Cortex of kidney (tissue), 1 donor: ENCODE measurements around the gene LRTM1.

Source experiments
- DNase-seq: peaks from one replicate; lab custom pipeline; 2025; lab: John Stamatoyannopoulos, UW

LRTM1 gene

DNA sequence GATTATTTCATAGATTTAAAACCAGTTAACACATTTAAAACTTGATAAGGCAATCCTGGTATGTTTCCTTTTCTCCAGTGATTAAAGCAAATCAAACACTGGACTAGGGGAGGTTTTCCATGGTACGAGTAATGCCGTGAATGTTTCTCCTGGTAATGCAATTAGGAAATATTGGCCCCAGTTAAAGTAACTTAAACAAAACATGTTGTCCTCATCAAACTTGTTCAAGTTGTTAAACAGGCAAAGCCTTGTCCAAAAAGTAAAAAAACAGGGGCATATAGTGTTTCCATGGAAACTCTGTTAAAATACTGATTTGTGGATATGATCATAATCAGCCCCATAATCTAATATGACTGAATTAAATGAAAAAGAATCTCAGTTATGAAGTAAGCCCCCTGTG, 13.1 kb upstream of the LRTM1 start:
- DNase-seq, result no peak

DNA sequence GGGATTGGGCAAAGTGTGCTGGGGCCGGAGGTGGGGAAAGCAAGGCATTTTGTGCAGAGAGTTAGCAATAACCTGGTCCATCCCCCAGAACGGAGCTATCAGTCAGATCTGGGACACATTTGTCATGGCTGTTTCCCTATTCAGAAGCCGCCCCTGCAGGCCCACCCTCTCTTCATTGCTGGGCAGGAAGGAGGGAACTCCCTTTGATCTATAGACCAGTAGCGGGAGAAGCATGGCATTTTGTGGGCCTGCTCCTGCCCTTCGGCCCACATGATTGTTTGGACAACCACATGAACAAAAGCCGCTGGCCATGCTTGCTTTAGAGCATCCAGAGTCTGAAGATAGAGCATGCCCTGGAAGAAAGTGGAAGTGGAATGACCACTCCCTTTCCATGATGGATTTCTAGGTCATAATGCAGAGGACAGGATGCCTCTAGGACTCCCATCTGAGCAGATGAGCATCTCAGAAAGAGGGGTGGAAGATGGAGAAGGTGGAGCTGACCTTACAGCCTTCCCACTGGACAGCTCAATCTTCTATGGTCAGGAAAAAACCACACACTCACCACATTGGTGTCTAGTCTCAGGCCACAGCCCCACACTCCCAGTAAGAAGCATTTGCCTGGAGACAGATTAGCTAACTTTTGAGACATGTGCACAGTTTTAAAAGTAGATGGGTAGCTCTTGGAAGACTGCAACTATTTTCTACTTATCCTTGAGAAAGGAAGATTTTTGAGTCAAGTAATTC, 11.9 kb upstream of the LRTM1 start:
- DNase-seq, result no peak

DNA sequence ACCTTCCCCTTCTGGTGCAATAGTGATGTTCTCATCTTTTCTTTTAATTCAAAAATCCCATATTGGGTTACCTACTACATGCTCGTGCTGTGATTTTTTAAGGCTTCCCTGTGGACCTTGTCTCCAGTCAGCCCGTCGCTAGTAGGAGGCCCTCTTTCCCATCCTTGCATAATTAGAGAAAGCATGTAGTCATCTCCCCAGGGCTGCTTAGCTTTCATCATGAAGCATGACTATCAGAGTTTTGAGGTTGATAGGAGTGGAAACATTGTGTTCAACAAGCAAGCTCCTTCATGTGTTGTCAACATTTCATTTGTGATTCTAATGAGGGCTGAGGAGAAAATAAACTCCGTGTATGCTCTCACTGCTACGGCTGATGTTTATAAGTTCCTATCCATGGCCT, 8.7 kb upstream of the LRTM1 start:
- DNase-seq, result no peak

DNA sequence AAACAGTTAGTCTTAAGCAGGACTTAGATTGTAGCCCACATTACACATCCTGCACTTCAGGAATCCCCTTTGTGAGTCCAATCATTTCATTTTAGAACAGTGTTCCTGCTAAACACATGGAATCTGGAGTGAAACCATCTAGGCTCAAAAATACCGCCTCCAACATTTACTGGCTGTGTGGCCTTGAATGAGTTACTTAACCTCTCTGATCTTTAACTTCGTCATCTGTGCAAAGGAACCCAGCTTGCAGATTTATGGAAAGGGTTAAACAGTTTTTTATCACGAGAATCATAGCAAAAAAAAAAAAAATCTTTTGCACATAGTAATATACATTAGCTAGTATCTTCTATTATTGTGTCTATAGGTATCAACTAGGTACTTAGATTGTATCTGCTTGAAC, 8.0 kb upstream of the LRTM1 start:
- DNase-seq, result no peak

DNA sequence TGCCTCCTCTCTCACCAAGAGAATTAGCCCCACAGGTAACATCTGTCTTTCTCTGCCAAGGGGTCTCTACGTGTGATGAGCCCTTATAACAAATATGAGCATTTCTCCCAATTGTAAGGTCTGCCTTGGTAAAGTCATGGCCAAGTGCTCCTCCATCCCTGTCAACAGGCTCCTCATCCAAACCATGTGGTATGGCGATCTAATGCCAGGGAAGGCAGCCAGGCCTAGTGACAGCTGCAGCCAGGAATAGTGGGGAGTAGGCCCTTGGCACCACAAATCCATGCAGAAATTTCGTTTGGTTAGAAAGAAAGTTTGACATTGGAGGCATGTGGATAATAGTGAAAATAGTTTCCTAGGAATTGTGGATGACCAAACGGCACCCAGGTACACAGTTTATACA, 4.7 kb upstream of the LRTM1 start:
- DNase-seq, result no peak

DNA sequence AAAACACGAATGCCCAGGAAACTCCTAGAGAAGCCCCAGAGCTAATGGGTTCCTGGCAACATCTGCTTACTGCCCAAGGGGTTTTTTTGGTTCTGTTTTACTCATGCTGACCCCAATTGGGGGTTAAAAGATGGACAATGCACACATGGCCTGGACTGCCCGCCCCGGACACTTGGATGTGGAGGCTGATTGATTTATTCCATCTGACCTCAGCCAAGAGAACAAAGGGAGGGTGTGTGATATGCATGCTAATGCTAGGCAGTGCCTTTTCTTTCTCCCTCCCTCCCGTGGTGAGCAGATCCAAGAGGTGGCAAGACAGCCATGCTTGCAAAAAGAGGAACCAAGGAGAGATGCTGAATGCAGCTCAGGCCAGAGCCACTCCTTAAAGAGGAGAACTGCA, 3.3 kb upstream of the LRTM1 start:
- DNase-seq, result no peak

DNA sequence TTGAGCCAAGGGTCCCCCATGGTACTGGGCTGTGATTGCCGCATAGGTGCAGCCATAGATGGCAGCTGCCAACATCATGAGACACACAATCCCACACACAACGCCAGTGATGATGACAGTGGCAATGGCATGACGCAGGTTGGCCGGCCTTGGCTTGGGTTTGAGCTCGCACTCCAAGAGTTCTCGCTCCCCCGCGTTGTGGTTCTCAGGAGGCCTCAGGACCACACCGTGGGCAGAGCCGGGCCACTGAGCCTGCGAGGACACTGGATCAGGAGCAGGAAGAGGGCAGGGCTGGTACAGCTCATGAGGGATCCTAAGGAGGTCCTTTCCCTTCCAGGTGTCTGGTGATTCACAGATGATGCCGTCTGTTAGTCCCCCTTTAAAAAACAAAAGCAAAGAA, 9.3 kb downstream of the LRTM1 start:
- DNase-seq, result no peak

DNA sequence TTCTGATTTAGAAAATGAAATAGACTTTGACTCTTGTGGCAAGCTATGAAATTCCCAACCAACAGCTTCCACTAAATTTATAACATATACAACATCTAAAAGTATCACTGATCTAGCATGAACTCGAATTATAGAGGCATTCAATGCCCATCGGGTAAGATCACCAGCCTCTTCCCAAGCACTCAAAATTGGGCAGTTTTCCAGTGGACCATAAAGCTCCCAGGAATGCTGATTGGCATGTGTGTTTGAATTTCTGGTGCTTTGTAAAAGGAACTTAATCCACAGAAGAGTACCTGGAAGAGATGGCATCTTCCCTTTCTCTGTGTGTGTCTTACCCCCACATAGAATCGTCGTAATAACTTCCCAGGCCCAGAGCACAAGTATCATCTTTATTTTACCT, 10.0 kb downstream of the LRTM1 start:
- no peak for DNase-seq

DNA sequence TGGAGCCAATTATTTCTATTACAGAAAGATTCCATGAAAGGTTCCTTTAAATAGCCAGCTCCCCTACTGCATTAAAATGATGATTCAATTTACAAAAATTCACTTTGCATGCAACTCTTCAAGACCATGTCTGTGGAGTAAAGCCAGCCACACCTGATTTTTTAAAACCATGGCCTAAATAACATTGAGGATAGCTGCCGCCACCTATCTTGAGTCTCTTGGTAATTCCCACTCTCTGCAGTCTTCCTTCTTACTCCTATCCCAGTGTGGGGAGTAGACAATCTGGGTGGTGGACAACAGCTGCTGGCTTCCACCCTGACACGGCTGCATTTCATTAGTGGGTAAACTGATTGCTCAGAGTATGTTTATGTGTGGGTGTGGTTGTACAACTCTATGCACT, 10.7 kb downstream of the LRTM1 start:
- DNase-seq, result no peak

DNA sequence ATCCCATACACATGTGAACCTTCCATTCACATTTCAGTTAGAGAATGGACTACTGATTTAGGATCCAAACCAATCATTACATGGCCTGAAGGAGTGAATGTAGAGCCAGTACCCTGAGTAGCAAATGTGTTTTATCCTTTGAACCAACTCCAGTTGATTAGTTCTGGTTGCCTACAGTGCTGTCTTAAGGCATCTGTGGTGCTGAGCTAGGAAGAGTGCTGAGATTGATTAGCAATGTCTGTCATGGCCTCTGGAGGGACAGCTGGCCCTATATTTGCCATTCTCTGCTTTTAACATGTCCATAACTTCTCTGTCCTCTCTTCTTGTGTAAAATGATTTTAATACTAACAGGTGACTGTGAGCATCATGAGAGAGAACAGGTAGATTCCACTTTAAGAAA, 11.1 kb downstream of the LRTM1 start:
- no peak for DNase-seq

DNA sequence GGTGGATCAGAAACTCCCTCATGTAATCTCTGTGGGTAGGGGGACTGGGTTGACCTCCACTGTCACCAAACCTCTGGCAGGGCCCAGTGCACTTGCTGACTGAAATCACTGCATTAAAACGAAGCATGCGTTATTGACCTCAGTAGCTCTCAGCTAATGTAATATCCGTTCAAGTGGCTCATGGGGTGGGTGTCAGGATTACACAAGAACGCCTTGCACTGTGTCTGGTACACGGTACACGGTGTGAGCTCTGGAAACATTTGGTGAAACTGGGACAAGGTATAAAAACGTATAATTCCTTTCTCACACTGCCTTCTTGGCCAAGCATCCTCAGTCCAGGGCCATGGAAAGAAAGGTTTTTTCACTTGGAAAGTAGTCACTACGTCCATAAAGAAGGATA, 11.9 kb downstream of the LRTM1 start:
- no peak for DNase-seq

DNA sequence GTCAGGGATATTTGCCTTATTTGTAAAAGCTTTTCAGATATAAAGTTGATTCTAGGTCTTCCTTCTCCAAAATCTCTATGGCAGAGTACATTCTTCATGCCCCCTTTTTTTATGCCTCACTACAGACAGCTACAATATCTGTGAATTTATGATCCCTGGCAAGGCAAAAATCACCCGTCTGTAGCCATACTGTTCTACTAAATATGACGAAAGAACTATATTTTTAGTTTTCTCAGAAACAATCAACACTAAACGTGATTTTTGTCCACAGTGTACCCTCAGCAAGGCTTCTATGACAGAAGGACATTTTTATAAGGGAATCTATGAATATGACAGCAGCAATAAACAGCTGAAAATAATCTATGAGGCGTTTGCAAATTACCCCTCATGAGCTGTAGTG, 12.7 kb downstream of the LRTM1 start:
- no peak for DNase-seq

DNA sequence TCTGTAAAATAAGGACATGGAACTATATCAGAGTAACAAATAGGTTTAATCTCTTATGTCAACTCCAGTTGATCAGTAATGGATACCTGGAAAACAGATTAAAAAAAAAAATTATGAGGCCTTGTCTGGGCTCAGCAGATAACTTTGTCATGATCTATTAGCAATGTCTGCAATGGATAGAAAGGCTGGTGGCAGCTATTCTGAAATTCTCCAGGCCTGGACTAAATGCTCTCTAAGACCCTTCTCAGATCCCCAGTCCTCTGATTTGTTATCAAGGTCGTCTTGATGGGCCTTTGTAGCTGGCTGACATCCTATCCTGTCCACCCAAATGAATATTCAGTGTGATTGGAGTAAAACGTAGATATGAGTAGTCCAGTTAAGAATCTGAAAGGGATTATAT, 13.7 kb downstream of the LRTM1 start:
- no peak for DNase-seq

DNA sequence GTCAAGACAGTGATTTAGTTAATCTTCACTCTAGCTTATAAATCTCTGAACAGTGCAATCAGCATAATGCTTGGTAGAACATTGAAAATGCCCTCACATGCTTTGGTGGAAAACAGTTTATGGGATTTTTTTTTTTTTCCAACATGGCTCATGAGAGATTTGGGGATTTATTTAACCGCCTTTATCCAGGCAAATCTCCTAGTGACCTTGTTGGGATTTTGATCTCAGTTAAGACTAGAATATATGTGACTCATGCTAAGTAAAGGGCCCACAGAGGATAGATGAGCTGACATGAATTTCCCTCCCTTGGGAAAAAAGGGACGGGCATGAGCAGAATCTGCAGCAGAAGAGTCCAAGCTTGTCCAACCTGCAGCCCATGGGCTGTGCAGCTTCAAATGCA, 18.7 kb downstream of the LRTM1 start:
- DNase-seq, result no peak

DNA sequence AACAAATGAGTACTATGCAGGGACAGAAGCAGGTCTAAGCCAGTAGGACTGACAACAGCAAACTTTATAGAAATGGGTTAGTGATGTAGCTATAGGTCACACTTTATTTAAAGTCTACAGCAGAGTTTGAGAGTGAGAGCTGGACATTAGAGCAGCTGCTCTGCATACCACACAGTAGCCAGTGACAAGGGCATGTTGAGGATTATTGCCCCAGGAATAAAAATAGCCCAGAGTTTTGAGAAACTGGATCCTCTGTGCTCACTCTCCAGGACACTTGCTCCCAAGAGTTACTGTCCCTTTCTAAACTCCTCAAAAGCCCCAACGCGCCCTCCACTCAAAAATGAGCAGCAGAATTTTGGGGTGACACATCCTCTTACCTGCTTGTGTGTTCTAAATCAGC, 21.1 kb downstream of the LRTM1 start:
- no peak for DNase-seq

DNA sequence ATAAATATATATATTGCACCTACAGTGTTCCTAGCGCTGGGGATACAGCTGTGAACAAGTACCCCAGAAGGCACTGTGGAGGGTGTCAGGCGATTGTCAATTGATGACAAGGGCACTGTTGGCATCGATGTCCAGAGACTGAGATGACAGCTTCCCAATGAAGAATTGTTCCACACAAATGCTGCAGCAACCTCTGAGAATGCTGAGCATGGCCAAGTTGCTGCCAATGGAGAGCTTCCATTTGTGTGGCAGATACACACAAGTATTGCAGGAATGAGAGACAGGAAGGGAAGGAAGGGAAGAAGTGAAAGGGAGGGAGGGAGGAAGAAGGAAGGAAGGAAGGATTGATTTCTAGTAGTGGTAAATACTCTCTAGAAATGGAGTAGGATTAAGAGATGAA, 21.9 kb downstream of the LRTM1 start:
- no peak for DNase-seq

DNA sequence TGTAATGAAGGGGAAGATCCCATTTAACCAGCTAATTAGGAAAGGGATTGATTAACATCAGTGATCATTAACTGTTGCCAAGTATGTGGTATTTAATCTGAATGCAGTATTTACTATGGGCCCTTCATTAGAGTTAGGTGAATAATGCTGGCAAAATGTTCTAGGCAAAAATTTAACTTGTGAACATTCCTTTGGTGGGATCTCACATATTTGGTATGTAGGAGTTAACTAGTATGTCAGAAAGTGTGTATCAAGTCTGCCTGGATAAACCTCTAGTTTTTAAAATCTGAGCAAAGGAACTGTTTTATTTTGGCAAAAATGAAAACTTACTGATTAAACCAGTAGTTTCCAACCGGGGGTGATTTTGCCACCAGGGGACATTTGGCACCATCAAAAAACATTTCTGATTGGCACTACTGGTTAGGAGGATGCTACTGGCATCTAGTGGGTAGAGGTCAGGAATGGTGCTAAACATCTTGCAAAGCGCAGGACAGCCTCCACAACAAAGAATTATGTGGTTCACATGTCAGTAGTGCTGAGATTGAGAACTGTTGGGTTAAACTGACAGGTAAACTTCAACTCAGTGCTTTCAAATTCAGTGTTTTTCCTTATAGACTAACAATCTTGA, 22.5 kb downstream of the LRTM1 start:
- DNase-seq, result no peak

DNA sequence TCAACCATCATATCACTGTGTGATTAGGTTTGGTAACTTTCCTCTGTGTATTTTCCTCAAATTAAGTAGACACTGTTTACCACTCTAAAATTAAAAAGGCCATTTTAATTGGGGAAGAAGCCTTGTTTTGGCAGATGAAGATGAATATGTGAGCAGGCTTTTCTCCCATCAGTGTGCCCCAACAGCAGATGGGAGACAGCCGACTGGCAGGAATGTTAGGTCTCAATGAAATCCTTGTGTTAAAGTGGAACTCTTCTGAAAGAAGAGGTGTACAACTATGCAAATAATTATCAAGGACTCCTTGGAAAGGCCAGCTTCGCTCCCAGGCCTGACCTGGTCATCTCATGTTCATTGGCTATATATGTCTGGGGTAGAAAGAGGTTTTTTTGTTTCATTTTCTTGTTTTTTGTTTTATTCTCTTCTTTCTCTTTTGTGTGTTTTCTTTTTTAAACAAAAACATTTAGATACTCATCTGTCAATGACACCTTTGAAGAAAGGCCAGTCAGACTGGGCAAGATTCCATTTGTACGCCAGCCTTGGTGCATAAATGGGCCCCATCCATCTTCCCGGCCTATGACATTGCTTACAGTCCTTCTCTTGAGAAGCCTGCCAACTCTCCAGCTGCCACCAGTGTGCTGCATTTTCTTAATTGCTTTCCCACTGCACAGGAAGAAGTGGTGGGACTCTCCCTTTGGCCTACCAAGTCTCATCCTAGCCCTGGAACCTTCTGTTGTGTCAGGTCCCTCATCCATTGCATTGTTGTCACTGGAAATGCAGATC, 25.8 kb downstream of the LRTM1 start:
- no peak for DNase-seq

DNA sequence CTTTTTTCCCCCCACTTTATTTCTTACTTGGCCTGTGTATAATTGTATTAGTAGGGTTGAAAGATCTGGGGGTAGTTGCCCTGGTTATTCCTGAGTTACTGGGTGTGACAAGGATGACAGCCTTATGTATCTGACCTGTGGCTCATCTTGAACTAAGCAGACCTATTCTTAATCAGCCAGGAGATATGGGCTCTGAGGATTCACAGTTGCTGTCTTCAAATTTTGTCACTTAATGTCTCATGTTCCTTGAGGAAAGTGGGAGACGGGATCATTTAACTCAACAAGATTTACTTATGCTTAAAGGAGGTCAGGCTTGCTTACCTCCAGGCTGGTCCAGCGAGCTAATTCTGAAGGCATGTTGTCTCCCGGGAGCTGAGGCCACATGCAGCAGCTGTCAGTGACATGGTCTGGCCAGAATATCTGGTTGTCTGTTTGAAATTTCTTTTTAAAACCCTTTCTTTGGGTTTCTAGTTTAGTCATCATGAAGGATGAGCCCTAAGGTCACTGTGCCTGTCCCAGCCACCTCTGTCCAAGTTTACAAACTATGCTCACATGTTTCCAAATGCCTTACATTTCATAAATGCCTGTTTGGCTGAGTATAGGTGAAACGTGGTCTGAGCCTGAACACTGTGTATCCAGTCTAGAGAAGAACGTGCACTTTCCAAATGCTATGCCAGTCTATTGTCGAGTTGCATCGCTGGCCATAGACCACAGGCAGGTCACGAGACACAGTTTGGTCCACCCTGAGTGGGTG, 26.8 kb downstream of the LRTM1 start:
- DNase-seq, result no peak

DNA sequence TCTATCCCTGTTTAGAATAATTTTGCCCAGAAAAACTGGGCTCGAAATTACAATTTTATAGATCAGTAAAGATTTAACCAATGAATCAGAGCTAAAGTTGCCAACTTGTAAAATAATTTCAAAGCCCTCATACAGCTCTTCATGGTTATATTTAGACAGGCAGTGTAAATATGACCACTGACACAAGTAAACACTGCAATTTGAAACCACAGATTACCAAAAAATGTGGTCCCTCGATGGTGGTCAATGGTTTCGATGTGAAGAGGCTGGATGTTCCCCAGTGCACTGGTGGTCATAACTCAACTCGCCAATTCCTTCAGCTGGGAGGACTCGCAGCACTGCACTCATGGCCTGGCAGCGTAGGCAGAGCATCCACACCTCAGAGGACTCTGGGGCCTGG, 28.6 kb downstream of the LRTM1 start:
- no peak for DNase-seq

DNA sequence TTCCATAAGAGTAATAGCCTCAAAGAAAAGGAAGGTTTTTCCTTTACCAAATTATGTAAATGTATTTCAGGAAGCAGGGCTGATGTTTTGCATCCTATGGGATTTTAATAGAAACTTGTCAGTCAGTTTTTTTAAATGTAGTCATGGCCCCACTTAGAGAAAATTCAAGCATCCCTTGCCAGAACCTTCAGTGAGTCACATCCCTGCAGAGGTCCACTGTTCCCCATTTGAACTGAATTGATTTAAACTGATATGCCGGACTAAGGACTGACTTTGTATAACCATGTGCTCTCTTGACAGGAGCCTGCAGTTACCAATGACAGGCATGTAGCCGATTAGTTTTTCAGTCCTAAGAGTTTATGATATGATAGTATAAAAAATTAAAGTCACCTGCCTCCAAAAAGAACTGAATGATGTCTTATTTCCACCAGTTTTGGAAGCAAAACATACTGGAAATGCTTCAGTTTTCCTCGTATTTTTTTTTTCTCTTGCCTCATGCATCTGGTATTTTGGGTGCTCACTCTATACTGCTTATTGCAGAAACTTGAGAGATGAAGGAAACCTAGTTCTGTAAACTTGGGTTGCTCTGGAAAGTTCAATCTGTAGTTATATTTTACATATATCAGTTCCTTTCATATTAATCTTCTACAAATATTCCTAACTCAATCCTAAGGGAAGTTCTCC, 30.7 kb downstream of the LRTM1 start:
- no peak for DNase-seq

DNA sequence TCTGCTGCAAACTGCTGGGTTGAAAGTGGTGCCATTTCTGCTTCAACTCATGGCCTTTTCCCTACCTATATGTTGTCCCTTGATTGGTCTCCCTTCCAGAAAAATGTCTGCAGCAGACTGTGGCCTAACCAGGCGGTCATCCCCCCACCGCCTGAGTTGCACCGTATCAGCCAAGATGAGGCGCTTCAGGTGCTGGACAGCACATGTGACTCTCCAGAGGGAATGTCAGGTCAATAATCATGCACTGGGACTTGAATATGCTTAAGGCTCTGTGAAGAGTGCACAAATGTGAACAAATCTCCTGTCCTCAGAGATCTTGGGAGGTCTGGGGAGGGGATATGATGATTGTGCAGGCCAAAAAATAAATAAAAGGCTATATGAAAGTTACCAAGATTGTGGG, 32.2 kb downstream of the LRTM1 start:
- no peak for DNase-seq
